ENCODE results near the gene CCDC24. TPM values are rescaled to one million over a fixed set of nuclear protein-coding genes. Genes with fewer than 3 reads are reported as not detected.
A peak's percentile ranks its signal among the peaks of the same experiment; 100 is the strongest.

CCDC24 gene
- total and polyA plus RNA-seq, 9 of the 15 experiments (the other 6 are each of a cell fraction or from before 2014, with no cell fraction given): 0.31 to 4.5 (median 1.5) TPM

DNA sequence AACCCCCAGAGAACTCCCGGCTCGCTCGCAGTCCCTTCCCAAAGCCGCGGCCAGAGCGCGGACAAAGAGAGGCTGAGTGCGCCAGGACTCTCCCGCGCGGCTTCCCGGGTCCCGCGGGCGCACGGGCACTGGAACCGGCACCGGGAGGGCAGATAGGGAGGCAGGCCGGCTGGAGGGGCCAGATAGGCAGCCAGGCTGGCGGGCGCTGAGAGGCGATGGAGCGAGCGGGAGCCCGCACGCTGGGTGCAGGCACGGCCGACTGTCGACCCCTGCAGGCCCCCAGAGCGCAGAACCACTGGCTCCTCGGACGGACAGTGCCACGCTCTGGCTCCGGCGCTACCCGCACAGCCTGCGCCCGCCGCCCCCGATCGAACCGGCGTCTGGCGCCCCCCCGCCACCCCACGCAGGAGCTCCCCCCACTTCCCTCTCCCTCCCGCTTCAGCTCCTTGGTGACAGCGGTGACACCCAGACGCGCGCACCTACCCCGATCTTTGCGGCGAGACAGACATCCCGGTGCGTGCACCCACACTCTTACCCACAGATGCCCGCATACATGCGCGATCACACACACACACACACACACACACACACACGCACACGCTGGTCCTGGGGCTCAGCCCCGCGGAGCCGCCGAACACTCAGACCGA lies 39.3 kb downstream of the CCDC24 start (continued):
- no peak for TF ChIP-seq FOXM1 (IDR thresholded peaks at IDR 0.05; ENCODE audit: low read depth)
- TF ChIP-seq FOXM1 (CRISPR knock-in tag; IDR thresholded peaks at IDR 0.05; ENCODE audit: low read depth): peak; percentile 56; the same call in 1 of the 2 replicates
- TF ChIP-seq HIVEP1 (CRISPR knock-in tag; IDR thresholded peaks at IDR 0.05): 0 out of 2 replicates have a peak, but pooled peaks have one; percentile 29
- TF ChIP-seq, protein P1, sequence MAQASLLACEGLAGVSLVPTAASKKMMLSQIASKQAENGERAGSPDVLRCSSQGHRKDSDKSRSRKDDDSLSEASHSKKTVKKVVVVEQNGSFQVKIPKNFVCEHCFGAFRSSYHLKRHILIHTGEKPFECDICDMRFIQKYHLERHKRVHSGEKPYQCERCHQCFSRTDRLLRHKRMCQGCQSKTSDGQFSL (CRISPR knock-in tag; IDR thresholded peaks at IDR 0.05): peak; percentile 72
- TF ChIP-seq, protein P1 (tag; IDR thresholded peaks at IDR 0.05): peak in 1 of 2 experiments; percentile 73; a peak in 1 of 4 replicates
- TF ChIP-seq, protein P2, sequence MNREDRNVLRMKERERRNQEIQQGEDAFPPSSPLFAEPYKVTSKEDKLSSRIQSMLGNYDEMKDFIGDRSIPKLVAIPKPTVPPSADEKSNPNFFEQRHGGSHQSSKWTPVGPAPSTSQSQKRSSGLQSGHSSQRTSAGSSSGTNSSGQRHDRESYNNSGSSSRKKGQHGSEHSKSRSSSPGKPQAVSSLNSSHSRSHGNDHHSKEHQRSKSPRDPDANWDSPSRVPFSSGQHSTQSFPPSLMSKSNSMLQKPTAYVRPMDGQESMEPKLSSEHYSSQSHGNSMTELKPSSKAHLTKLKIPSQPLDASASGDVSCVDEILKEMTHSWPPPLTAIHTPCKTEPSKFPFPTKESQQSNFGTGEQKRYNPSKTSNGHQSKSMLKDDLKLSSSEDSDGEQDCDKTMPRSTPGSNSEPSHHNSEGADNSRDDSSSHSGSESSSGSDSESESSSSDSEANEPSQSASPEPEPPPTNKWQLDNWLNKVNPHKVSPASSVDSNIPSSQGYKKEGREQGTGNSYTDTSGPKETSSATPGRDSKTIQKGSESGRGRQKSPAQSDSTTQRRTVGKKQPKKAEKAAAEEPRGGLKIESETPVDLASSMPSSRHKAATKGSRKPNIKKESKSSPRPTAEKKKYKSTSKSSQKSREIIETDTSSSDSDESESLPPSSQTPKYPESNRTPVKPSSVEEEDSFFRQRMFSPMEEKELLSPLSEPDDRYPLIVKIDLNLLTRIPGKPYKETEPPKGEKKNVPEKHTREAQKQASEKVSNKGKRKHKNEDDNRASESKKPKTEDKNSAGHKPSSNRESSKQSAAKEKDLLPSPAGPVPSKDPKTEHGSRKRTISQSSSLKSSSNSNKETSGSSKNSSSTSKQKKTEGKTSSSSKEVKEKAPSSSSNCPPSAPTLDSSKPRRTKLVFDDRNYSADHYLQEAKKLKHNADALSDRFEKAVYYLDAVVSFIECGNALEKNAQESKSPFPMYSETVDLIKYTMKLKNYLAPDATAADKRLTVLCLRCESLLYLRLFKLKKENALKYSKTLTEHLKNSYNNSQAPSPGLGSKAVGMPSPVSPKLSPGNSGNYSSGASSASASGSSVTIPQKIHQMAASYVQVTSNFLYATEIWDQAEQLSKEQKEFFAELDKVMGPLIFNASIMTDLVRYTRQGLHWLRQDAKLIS (CRISPR knock-in tag; IDR thresholded peaks at IDR 0.05): peak; percentile 38; the same call in 1 of the 2 replicates
